CD4-positive, CD25-positive, alpha-beta regulatory T cell (primary cell): Measurements from ENCODE around the gene ZNF746. TPM values are rescaled to one million over a fixed set of nuclear protein-coding genes. Genes with fewer than 3 reads are reported as not detected.
A peak's percentile ranks its signal among the peaks of the same experiment; 100 is the strongest.
"Not testable (repeated sequence)": the region's sequence is repeated elsewhere in the genome, so short reads cannot be mapped to it uniquely, and the experiment has no call there.

Experiments
- ATAC-seq, 2 donors: fragments of 150-1000 bp; cut with Tn5 transposase; one replicate each; pipeline ENCODE4 v1.10.0; 2021; ENCODE audit warnings: low read depth in 2 of 2, moderate number of reproducible peaks in 2 of 2, moderate library complexity in 1 of 2
- DNase-seq, 3 donors: peaks; one replicate each; pipeline versions ENCODE4 v3.0.0 to v3.0.0-alpha.2; 2012 to 2022; ENCODE audit warnings: mixed read lengths in 1 of 3
- H3K27ac ChIP-seq: one replicate; pipeline ENCODE4 v1.7.0; 2013; ENCODE audit warnings: mild to moderate bottlenecking, low read length; ENCODE audit not compliant: insufficient read depth, poor library complexity, severe bottlenecking
- H3K27me3 ChIP-seq: one replicate; pipeline ENCODE4 v1.7.0; 2013; ENCODE audit warnings: low read length; ENCODE audit not compliant: control insufficient read depth, insufficient read depth
- H3K36me3 ChIP-seq: one replicate; pipeline ENCODE4 v1.7.0; 2013; ENCODE audit warnings: mild to moderate bottlenecking, low read length, moderate library complexity; ENCODE audit not compliant: control insufficient read depth, insufficient read depth
- H3K4me1 ChIP-seq: 2 replicates; pipeline ENCODE4 v1.7.0; 2013; ENCODE audit warnings: mild to moderate bottlenecking, low read length; ENCODE audit not compliant: insufficient read depth, control insufficient read depth, poor library complexity, severe bottlenecking
- H3K4me3 ChIP-seq: one replicate; pipeline ENCODE4 v1.7.0; 2013; ENCODE audit warnings: low read depth, mild to moderate bottlenecking, low read length, moderate library complexity
- H3K9me3 ChIP-seq, 2 experiments: 1 replicate in 1 of 2; 2 replicates in 1 of 2; pipeline ENCODE4 v1.7.0; 2013; ENCODE audit warnings: low read length in 2 of 2, mild to moderate bottlenecking in 1 of 2, moderate library complexity in 1 of 2; ENCODE audit not compliant: control insufficient read depth in 2 of 2
- H3K27ac Mint-ChIP-seq, 3 donors: one replicate each; pipeline ENCODE4 v1.8.0; 2020 to 2022; ENCODE audit warnings: mild to moderate bottlenecking in 3 of 3, mixed read lengths in 3 of 3, moderate library complexity in 2 of 3
- H3K27me3 Mint-ChIP-seq: one replicate; pipeline ENCODE4 v1.8.0; 2022; ENCODE audit warnings: mild to moderate bottlenecking, mixed read lengths
- H3K36me3 Mint-ChIP-seq: one replicate; pipeline ENCODE4 v1.8.0; 2020; ENCODE audit warnings: mixed read lengths
- H3K4me1 Mint-ChIP-seq, 4 donors: one replicate each; pipeline ENCODE4 v1.8.0; 2020 to 2022; ENCODE audit warnings: mixed read lengths in 4 of 4, mild to moderate bottlenecking in 1 of 4
- H3K4me3 Mint-ChIP-seq, 4 donors: one replicate each; pipeline ENCODE4 v1.8.0; 2020 to 2022; ENCODE audit warnings: mild to moderate bottlenecking in 4 of 4, mixed read lengths in 4 of 4, moderate library complexity in 3 of 4
- H3K9me3 Mint-ChIP-seq, 7 donors: one replicate each; pipeline ENCODE4 v1.8.0; 2020 to 2022; ENCODE audit warnings: mixed read lengths in 7 of 7, mild to moderate bottlenecking in 3 of 7, moderate library complexity in 2 of 7
- polyA plus RNA-seq, 4 donors: library from polyadenylated mRNA; unstranded; fragments of 300-500 nt; fragmentation: Illumina TruSeq; gene quantifications; one replicate each; pipeline ENCODE4 v1.2.3, GENCODE V29; 2021
- total RNA-seq: library from RNA; stranded (reverse); gene quantifications from one replicate; pipeline ENCODE4 v1.2.3, GENCODE V29; 2022

Gene ZNF746
- total and polyA plus RNA-seq, 5 donors from 2014 or later, result 8.2 to 33.9 (median 10.9) TPM

DNA sequence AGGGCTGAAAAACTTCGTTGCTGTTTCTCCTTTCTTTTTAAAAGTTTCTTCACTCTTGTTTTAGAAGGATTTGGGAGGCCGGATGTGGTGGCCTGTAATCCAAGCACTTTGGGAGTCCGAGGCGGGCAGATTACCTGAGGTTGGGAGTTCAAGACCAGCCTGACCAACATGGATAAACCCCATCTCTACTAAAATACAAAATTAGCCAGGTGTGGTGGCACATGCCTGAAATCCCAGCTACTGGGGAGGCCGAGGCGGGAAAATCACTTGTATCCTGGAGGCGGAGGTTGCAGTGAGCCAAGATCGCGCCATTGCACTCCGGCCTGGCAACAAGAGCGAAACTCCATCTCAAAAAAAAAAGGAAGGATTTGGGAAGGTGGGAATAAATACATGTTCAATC, 51.6 kb downstream of the ZNF746 start:
- H3K27ac Mint-ChIP-seq, result peak overlapping the region in 1 of 3 donors; percentile 59
- not testable (repeated sequence) for H3K9me3 Mint-ChIP-seq, ATAC-seq, DNase-seq, H3K9me3 ChIP-seq, H3K27ac ChIP-seq, H3K27me3 ChIP-seq, H3K4me3 ChIP-seq, H3K4me3 Mint-ChIP-seq, H3K4me1 Mint-ChIP-seq, H3K27me3 Mint-ChIP-seq, H3K4me1 ChIP-seq
- H3K36me3 Mint-ChIP-seq, result peaks cover 52% of the 10 kb centered on the region
- peaks cover 55% of the 10 kb centered on the region for H3K36me3 ChIP-seq

DNA sequence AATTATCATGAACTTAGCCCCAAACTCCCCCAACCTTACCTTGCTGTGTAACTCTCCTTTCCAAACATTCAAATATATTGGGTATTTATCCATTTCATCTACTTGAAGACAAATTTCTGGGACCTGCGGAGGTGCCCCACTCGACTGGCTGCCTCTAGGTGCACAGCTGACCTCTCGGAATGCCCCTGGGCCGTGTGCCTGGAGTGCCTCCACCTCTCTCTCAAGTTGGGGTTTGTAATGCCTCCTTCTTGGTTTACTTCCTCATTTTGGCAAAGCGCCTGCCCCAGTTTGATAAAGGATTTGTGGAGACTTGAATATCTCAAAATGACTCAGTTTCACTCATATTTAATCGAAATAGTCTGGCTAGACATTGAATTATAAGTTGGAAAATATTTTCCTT, 53.3 kb downstream of the ZNF746 start:
- Histone ChIP-seq H3K27me3 (no peaks in the 10 kb centered on the region), H3K4me3 (no peak overlapping the region), H3K9me3 (no peaks in the 10 kb centered on the region), H3K4me1 (peaks cover 13% of the 10 kb centered on the region), H3K36me3 (peaks cover 37% of the 10 kb centered on the region), H3K27ac (no peak overlapping the region)
- peaks cover 37% of the 10 kb centered on the region for H3K36me3 Mint-ChIP-seq
- ATAC-seq (no peak), DNase-seq (no peak)
- no peaks in the 10 kb centered on the region for H3K9me3 Mint-ChIP-seq
- H3K4me3 Mint-ChIP-seq, result no peak overlapping the region
- H3K27ac Mint-ChIP-seq, result peak overlapping the region in 1 of 3 donors; percentile 34
- peaks cover 17 to 26% (median 21%) of the 10 kb centered on the region in 4 donors for H3K4me1 Mint-ChIP-seq
- H3K27me3 Mint-ChIP-seq, result no peaks in the 10 kb centered on the region

GRCh38 chr7:149443523-149443922, 54.1 kb downstream of the ZNF746 start:
- no peak for ATAC-seq
- DNase-seq, result no peak
- Histone ChIP-seq H3K9me3 (no peaks in the 10 kb centered on the region), H3K4me3 (no peak overlapping the region), H3K27me3 (no peaks in the 10 kb centered on the region), H3K36me3 (peaks cover 30% of the 10 kb centered on the region), H3K27ac (no peak overlapping the region), H3K4me1 (peaks cover 13% of the 10 kb centered on the region)
- H3K36me3 Mint-ChIP-seq, result peaks cover 41% of the 10 kb centered on the region
- no peaks in the 10 kb centered on the region for H3K27me3 Mint-ChIP-seq
- peaks cover 24 to 33% (median 26%) of the 10 kb centered on the region in 4 donors for H3K4me1 Mint-ChIP-seq
- no peak overlapping the region for H3K4me3 Mint-ChIP-seq
- H3K27ac Mint-ChIP-seq, result no peak overlapping the region
- no peaks in the 10 kb centered on the region for H3K9me3 Mint-ChIP-seq

GRCh38 chr7:149442924-149443323, 54.7 kb downstream of the ZNF746 start:
- H3K27ac Mint-ChIP-seq, result no peak overlapping the region
- no peak overlapping the region for H3K4me3 Mint-ChIP-seq
- no peaks in the 10 kb centered on the region for H3K9me3 ChIP-seq
- no peak overlapping the region for H3K27ac ChIP-seq
- no peak overlapping the region for H3K4me3 ChIP-seq
- peaks cover 29% of the 10 kb centered on the region for H3K36me3 ChIP-seq
- peaks cover 13% of the 10 kb centered on the region for H3K4me1 ChIP-seq
- H3K9me3 Mint-ChIP-seq, result no peaks in the 10 kb centered on the region
- H3K27me3 ChIP-seq, result no peaks in the 10 kb centered on the region
- ATAC-seq (no peak), DNase-seq (no peak)
- no peaks in the 10 kb centered on the region for H3K27me3 Mint-ChIP-seq
- peaks cover 24 to 33% (median 26%) of the 10 kb centered on the region in 4 donors for H3K4me1 Mint-ChIP-seq
- peaks cover 41% of the 10 kb centered on the region for H3K36me3 Mint-ChIP-seq

DNA sequence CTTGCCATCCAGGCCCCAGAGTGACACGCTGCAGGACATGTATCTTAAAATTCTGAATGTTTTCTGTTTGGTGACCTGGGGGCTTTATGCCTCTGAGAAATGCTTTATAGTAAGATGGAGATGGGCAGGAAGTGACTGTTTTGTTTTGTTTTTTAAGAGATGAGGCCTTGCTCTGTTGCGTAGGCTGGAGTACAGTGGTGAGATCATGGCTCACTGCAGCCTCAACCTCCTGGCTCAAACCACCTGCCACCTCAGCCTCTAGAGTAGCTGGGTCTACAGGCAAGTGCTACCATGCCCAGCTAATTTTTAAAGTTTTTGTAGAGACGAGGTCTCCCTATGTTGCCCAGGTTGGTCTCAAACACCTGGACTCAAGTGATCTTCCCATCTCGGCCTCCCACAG, 57.4 kb downstream of the ZNF746 start:
- Histone ChIP-seq H3K27ac (peak overlapping the region; percentile 68), H3K9me3 (no peaks in the 10 kb centered on the region), H3K27me3 (no peaks in the 10 kb centered on the region), H3K4me3 (no peak overlapping the region), H3K4me1 (peaks cover 13% of the 10 kb centered on the region), H3K36me3 (peaks cover 17% of the 10 kb centered on the region)
- Mint-ChIP-seq H3K9me3 (no peaks in the 10 kb centered on the region), H3K4me1 (peaks cover 22 to 33% (median 26%) of the 10 kb centered on the region in 4 donors), H3K27me3 (no peaks in the 10 kb centered on the region), H3K36me3 (peaks cover 33% of the 10 kb centered on the region), H3K4me3 (peak overlapping the region in 2 of 4 donors; percentile 26 to 38), H3K27ac (peak overlapping the region; percentile 60 to 85 (median 82))
- peak in 2 of 3 donors; percentile 36 to 55 for DNase-seq
- ATAC-seq, result peak; percentile 65 to 69

- H3K27ac Mint-ChIP-seq, result no peak overlapping the region
Measured at GRCh38 chr7:149436358-149436757, 61.3 kb downstream of the ZNF746 start.

GRCh38 chr7:149433124-149433523, 64.5 kb downstream of the ZNF746 start:
- DNase-seq (no peak), ATAC-seq (no peak)
- Mint-ChIP-seq H3K27ac (no peak overlapping the region), H3K36me3 (peaks cover 53% of the 10 kb centered on the region), H3K9me3 (no peaks in the 10 kb centered on the region), H3K27me3 (no peaks in the 10 kb centered on the region), H3K4me3 (no peak overlapping the region), H3K4me1 (peaks cover 0 to 4% (median 0%) of the 10 kb centered on the region in 4 donors)
- no peak overlapping the region for H3K27ac ChIP-seq
- H3K4me1 ChIP-seq, result no peaks in the 10 kb centered on the region
- no peaks in the 10 kb centered on the region for H3K9me3 ChIP-seq
- no peaks in the 10 kb centered on the region for H3K27me3 ChIP-seq
- peaks cover 41% of the 10 kb centered on the region for H3K36me3 ChIP-seq
- H3K4me3 ChIP-seq, result no peak overlapping the region

More at GRCh38 chr7:149436358-149436757, 61.3 kb downstream of the ZNF746 start:
- no peaks in the 10 kb centered on the region for H3K27me3 Mint-ChIP-seq
- no peaks in the 10 kb centered on the region for H3K9me3 Mint-ChIP-seq
- peaks cover 18 to 26% (median 21%) of the 10 kb centered on the region in 4 donors for H3K4me1 Mint-ChIP-seq
- Histone ChIP-seq H3K36me3 (peaks cover 37% of the 10 kb centered on the region), H3K27me3 (no peaks in the 10 kb centered on the region), H3K27ac (no peak overlapping the region), H3K4me3 (no peak overlapping the region), H3K4me1 (peaks cover 13% of the 10 kb centered on the region), H3K9me3 (no peaks in the 10 kb centered on the region)
- no peak overlapping the region for H3K4me3 Mint-ChIP-seq
- peaks cover 43% of the 10 kb centered on the region for H3K36me3 Mint-ChIP-seq
- DNase-seq, result no peak
- ATAC-seq, result no peak

GRCh38 chr7:149432121-149432691, 65.4 kb downstream of the ZNF746 start:
- ATAC-seq, result no peak
- H3K27ac Mint-ChIP-seq, result no peak overlapping the region
- peaks cover 41% of the 10 kb centered on the region for H3K36me3 ChIP-seq

More at GRCh38 chr7:149432121-149432691, 65.4 kb downstream of the ZNF746 start:
- no peaks in the 10 kb centered on the region for H3K27me3 Mint-ChIP-seq
- Histone ChIP-seq H3K27ac (no peak overlapping the region), H3K9me3 (no peaks in the 10 kb centered on the region), H3K27me3 (no peaks in the 10 kb centered on the region), H3K4me3 (no peak overlapping the region), H3K4me1 (no peaks in the 10 kb centered on the region)
- no peak overlapping the region for H3K4me3 Mint-ChIP-seq
- peaks cover 53% of the 10 kb centered on the region for H3K36me3 Mint-ChIP-seq
- peaks cover 0 to 4% (median 0%) of the 10 kb centered on the region in 4 donors for H3K4me1 Mint-ChIP-seq
- DNase-seq, result no peak
- H3K9me3 Mint-ChIP-seq, result no peaks in the 10 kb centered on the region
